Heart left ventricle (tissue), 13 donors: ENCODE results near the gene FRMD8.

Experiments
- POLR2A ChIP-seq, 2 donors: fragments of 450-650 bp; IDR thresholded peaks; one replicate each; pipeline ENCODE4 v1.6.1; 2017; ENCODE audit warnings: antibody characterized with exemption in 2 of 2, mild to moderate bottlenecking in 2 of 2, moderate library complexity in 2 of 2
- TF ChIP-seq, protein P1 (sequence below), 12 donors: fragments of 200-600 bp; sonication (generic) in 4 of 12; IDR thresholded peaks; one replicate each; pipeline versions ENCODE4 v1.5.0 to v1.8.0; 2018 to 2022; ENCODE audit warnings: antibody characterized with exemption in 12 of 12, mild to moderate bottlenecking in 5 of 12
- donor health status: ischemic (EF 13 %, LVEDD 7.1; RV severe dilation, severe dysfunction).
- donor health status: DM: no; HTN: yes; CAD: no.
- donor health status: DM: no; HTN: no; CAD: no.
- donor health status: ischemic (EF 25% LVEDD 6.9; RV normal size, moderate dysfunction).
- donor health status: ischemic (EF 25% LVEDD 5.7; RV mildly dilated, moderate dysfunction).
- donor health status: ischemic (EF 35%, LVEDD 5.7; RV mildly dilated, moderate dysfunction).
- donor health status: nonischemic (EF 11% LVEDD 7.7; RV severe dilation, severe dysfunction).
- donor health status: DM: yes; HTN: yes; CAD: no.
- donor health status: PGD.
- donor health status: ischemic (EF 29% LVEDD 5.4; RV normal size, mild dysfunction).
- donor health status: nonischemic (EF 23%, LVEDD 6.1; RV moderate dilation, normal function).

GRCh38 chr11:65448074-65448417 is 61.6 kb downstream of the FRMD8 start:
- TF ChIP-seq POLR2A (IDR thresholded peaks at IDR 0.05) = no peak
- TF ChIP-seq, protein P1, sequence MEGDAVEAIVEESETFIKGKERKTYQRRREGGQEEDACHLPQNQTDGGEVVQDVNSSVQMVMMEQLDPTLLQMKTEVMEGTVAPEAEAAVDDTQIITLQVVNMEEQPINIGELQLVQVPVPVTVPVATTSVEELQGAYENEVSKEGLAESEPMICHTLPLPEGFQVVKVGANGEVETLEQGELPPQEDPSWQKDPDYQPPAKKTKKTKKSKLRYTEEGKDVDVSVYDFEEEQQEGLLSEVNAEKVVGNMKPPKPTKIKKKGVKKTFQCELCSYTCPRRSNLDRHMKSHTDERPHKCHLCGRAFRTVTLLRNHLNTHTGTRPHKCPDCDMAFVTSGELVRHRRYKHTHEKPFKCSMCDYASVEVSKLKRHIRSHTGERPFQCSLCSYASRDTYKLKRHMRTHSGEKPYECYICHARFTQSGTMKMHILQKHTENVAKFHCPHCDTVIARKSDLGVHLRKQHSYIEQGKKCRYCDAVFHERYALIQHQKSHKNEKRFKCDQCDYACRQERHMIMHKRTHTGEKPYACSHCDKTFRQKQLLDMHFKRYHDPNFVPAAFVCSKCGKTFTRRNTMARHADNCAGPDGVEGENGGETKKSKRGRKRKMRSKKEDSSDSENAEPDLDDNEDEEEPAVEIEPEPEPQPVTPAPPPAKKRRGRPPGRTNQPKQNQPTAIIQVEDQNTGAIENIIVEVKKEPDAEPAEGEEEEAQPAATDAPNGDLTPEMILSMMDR (IDR thresholded peaks at IDR 0.05) = no peak
